ENCODE results near the gene COPS4. TPM values are rescaled to one million over a fixed set of nuclear protein-coding genes. Genes with fewer than 3 reads are reported as not detected.
A peak's percentile ranks its signal among the peaks of the same experiment; 100 is the strongest.
"Not testable (repeated sequence)": the region's sequence is repeated elsewhere in the genome, so short reads cannot be mapped to it uniquely, and the experiment has no call there.

The COPS4 gene
- 10 to 100 TPM; 35.7 to 35.9 TPM for total RNA-seq

DNA sequence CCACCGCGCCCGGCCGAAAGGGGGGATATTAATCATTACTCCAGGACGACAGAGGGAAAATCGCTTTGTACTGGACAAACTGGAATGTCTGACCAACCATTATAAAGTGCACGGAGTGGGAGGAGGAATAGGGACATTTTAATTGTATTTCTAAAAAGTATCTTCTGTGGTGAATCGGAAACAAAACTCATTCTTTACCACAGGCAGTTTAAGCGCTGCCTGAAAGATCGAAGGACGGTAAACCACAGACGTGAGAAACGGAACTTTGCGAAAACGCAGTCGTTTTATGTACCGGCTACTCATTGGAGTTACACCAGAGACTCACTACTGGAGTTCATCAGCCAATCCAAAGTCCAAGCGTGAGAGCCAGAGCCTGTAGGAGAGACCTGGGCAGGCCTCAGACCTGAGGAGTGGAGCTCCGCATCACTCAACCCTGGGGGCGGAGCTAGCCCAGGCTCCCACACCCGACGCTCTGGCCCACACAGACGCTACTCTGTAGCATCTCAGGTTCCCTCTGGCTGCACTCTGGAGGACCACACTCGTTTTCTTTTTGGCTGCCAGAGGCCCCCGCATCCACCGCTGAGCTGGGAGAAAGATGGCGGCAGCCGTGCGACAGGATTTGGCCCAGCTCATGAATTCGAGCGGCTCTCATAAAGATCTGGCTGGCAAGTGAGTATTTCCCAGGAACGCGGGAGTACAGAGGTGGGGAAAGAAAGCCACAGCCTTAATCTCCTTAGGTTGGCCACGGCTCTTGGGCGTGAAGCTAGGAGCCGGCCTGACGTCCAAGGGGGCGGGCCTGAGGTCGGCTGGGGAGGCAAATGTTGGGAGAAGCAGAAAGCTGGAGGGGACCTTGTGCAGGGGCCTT lies at the start of gene COPS4:
Gene COPS4, plus strand, starts transcription at position 554 of the 865 bp plus-strand sequence. Its CDS starts 42 bp downstream, at position 596.
- ATAC-seq = peak; percentile 97
- intact Hi-C loops (cut with DNase I, micrococcal nuclease) = loop anchor here (1.0 to 2.0 kb wide), 12 partner anchors 22 to 661 kb away; partner anchors contain the start of genes THAP9 (in 2 of the 2), ABRAXAS1 (in 1 of the 2), COQ2 (in 1 of the 2) and ENOPH1 (in 1 of the 2)
- Mint-ChIP-seq H3K27ac (peak within 1 kb of the TSS; percentile 94), H3K27me3 (no peaks in the 10 kb centered on the region), H3K9me3 (ENCODE audit: low read depth) (no peaks in the 10 kb centered on the region), H3K36me3 (ENCODE audit: low read depth) (no peaks in the 10 kb centered on the region), H3K4me1 (peaks cover 22% of the 10 kb centered on the region), H3K4me3 (peak within 1 kb of the TSS; percentile 91)
- peak; percentile 97 for DNase-seq
- ChIA-PET CTCF (interaction anchor here (0.7 to 1.4 kb wide), 16 partner anchors 9 to 249 kb away, joined by 3 to 28 read pairs (median 4); partner anchors contain the start of genes COQ2 and LIN54), POLR2A (interaction anchor here (0.6 to 1.4 kb wide), 19 partner anchors 11 to 605 kb away, joined by 3 to 34 read pairs (median 4); partner anchors contain the start of genes COQ2, HELQ, LIN54 and MRPS18C)

DNA sequence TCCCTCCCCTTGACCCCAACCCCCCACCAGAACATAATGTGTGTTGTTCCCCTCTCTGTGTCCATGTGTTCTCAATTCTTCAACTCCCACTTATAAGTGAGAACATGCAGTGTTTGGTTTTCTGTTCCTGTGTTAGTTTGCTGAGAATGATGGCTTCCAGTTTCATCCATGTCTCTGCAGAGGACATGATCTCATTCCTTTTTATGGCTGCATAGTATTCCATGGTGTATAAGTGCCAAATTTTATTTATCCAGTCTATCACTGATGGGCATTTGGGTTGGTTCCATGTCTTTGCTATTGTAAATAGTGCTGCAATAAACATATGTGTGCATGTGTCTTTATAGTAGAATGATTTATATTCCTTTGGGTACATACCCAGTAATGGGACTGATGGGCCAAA lies 47.5 kb upstream of the COPS4 start:
- CTCF ChIA-PET = interaction anchor here (0.6 kb wide), 1 partner anchor 33 kb away, joined by 3 read pairs; no protein-coding TSS in a partner anchor
- ATAC-seq; POLR2A ChIA-PET; H3K4me3 Mint-ChIP-seq; intact Hi-C loops (cut with DNase I, micrococcal nuclease); H3K9me3 Mint-ChIP-seq (ENCODE audit: low read depth); H3K27ac Mint-ChIP-seq; H3K27me3 Mint-ChIP-seq; DNase-seq: not testable (repeated sequence)
- Mint-ChIP-seq H3K4me1 (peaks cover 20% of the 10 kb centered on the region), H3K36me3 (ENCODE audit: low read depth) (peaks cover 17% of the 10 kb centered on the region)

DNA sequence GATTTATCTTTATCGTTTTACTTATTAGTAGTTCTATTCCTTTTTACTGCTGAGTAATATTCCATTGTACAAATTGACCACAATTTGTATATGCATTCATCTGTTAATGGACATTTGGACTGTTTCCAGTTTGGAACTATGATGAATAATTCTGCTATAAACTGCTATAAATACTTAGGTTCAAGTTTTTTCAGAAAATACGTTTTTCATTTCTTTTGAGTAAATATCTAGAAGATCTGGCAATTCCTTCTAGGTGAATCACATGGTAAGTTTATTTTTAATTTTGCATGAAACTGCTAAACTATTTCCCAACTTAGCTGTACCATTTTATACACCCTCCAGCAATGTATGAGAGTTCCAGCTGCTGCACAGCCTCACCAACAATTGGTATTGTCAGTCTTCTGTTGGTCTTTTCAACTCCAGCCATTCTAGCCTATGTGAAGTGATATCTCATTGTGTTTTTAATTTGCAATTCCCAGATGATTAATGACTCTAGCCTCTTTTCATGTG lies 46.6 kb upstream of the COPS4 start:
- no peak overlapping the region for H3K4me3 Mint-ChIP-seq
- intact Hi-C loops (cut with DNase I, micrococcal nuclease) = no loop called here
- no peak for ATAC-seq

DNA sequence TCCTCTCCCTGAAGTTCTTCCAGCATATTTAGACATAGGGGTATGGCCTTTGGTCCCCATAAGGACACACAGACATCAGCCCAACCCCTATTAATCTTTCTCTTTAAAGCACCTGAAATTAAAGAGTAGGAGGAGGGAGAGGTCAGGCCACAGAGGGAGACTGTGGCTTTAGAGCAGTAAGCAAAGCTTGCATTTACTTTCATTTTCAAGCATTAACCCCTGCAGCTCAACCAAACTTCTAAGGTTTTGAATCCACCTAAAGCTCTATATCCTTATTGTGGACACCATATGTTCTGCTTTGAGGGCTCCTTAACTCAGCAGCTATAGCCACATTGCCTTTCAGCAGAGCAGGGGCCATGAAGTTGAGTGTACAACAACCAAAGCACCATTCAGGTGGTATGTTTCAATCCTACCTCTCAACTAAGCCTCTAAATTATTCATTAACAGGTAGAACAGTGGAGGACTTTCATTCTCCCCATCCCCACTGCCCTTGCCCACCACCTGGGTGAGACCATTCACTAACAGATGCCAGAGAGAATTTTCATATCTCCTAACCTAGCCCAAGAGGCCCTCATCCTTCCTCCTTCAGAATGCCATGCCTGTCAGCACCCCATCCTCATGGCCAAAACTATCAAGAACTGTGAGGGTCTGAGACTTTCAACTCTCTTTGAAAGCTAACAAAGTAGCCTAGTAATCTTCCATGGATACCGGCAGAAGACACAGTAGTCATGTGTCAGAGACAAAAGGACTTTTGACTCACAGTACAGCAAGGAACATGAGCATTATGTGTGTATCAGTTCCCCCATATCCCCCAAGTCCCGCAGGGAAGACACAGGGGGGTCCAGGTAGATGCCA lies 45.2 kb upstream of the COPS4 start:
- ATAC-seq (peak; percentile 80), DNase-seq (peak; percentile 28)
- Mint-ChIP-seq H3K4me1 (peaks cover 16% of the 10 kb centered on the region), H3K27ac (peak overlapping the region; percentile 6), H3K27me3 (no peaks in the 10 kb centered on the region), H3K9me3 (ENCODE audit: low read depth) (no peaks in the 10 kb centered on the region), H3K4me3 (peak overlapping the region; percentile 3), H3K36me3 (ENCODE audit: low read depth) (peaks cover 9% of the 10 kb centered on the region)
- intact Hi-C loops (cut with DNase I, micrococcal nuclease) = no loop called here
- ChIA-PET POLR2A (interaction anchor here (0.8 to 1.0 kb wide), 2 partner anchors 89 to 104 kb away, joined by 3 to 5 read pairs; partner anchors contain the start of gene THAP9), CTCF (interaction anchor here (0.8 kb wide), 1 partner anchor 284 kb away, joined by 5 read pairs; no protein-coding TSS in a partner anchor)

More for the DNA sequence above, 46.6 kb upstream of the COPS4 start:
- DNase-seq = no peak
- H3K27ac Mint-ChIP-seq = no peak overlapping the region
- H3K36me3 Mint-ChIP-seq (ENCODE audit: low read depth) = peaks cover 17% of the 10 kb centered on the region
- POLR2A ChIA-PET = interaction anchor here (1.0 kb wide), 1 partner anchor 88 kb away, joined by 3 read pairs; the partner anchor contains the start of gene THAP9
- no peaks in the 10 kb centered on the region for H3K9me3 Mint-ChIP-seq (ENCODE audit: low read depth)
- peaks cover 20% of the 10 kb centered on the region for H3K4me1 Mint-ChIP-seq
- H3K27me3 Mint-ChIP-seq = no peaks in the 10 kb centered on the region
- CTCF ChIA-PET = no interaction called here

DNA sequence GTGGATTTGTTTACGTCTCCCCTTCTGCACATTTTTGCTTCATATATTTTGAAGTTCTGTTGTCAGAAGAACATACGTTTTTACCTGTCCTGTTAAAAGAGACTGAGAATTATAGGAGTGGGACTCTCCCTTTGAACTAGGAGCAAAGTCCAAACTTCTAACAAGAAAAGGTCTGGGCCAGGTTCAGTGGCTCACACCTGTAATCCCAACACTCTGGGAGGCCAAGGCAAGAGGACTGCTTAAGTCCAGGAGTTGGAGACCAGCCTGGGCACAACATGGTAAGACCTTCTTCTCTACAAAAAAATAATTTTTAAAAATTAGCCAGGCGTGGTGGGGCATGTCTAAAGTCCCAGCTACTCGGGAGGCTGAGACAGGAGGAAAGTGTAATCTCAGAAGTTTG lies 40.1 kb upstream of the COPS4 start:
- Mint-ChIP-seq H3K36me3 (ENCODE audit: low read depth) (no peaks in the 10 kb centered on the region), H3K4me3 (no peak overlapping the region), H3K9me3 (ENCODE audit: low read depth) (no peaks in the 10 kb centered on the region), H3K4me1 (peaks cover 10% of the 10 kb centered on the region), H3K27ac (no peak overlapping the region), H3K27me3 (no peaks in the 10 kb centered on the region)
- CTCF ChIA-PET = no interaction called here
- DNase-seq = no peak
- intact Hi-C loops (cut with DNase I, micrococcal nuclease) = no loop called here
- no peak for ATAC-seq
- POLR2A ChIA-PET = no interaction called here

DNA sequence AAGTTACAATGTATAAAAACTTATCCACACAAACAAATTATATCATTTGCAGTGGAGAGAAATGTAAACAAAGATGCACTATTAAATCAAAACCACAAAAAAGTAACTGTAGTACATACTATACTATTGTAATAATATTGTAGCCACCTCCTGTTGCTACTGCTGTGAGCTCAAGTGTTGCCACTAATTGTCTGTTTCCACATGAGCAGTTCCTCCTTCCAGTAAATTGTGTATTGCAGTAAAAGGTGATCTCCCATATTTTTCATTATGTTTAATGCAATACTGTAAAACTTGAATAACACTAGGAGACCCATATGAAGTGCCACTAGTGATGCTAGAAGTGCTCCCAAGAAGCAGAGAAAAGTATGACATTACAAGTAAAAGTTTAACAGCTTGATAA lies 36.1 kb upstream of the COPS4 start:
- Mint-ChIP-seq H3K36me3 (ENCODE audit: low read depth) (peaks cover 4% of the 10 kb centered on the region), H3K4me1 (peaks cover 9% of the 10 kb centered on the region), H3K27me3 (no peaks in the 10 kb centered on the region), H3K4me3 (no peak overlapping the region), H3K27ac (no peak overlapping the region), H3K9me3 (ENCODE audit: low read depth) (no peaks in the 10 kb centered on the region)
- ATAC-seq (no peak), DNase-seq (no peak)
- ChIA-PET CTCF (no interaction called here), POLR2A (no interaction called here)
- intact Hi-C loops (cut with DNase I, micrococcal nuclease) = no loop called here

DNA sequence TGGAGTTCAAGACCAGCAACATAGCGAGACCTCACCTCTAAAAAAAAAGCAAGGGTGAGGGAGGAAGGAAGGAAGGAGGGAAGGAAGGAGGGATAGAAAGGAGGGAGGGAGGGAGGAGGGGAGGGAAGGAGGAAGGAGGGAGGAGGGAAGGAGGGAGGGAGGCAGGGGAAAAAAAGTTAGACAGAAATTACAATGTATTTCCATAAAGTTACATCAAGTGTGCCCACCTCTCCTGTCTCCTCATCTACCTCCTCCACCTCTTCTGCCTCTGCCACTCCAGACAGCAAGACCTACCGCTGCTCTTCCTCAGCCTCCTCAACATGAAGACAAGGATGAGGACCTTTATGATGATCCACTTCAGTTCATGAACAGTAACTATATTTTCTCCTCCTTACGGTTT lies 32.7 kb upstream of the COPS4 start:
- Mint-ChIP-seq H3K27ac (no peak overlapping the region), H3K9me3 (ENCODE audit: low read depth) (no peaks in the 10 kb centered on the region), H3K4me3 (no peak overlapping the region), H3K36me3 (ENCODE audit: low read depth) (peaks cover 4% of the 10 kb centered on the region), H3K4me1 (peaks cover 19% of the 10 kb centered on the region), H3K27me3 (no peaks in the 10 kb centered on the region)
- intact Hi-C loops (cut with DNase I, micrococcal nuclease) = no loop called here
- ChIA-PET POLR2A (no interaction called here), CTCF (interaction anchor here (1.0 kb wide), 1 partner anchor 30 kb away, joined by 3 read pairs; no protein-coding TSS in a partner anchor)
- ATAC-seq (no peak), DNase-seq (no peak)

DNA sequence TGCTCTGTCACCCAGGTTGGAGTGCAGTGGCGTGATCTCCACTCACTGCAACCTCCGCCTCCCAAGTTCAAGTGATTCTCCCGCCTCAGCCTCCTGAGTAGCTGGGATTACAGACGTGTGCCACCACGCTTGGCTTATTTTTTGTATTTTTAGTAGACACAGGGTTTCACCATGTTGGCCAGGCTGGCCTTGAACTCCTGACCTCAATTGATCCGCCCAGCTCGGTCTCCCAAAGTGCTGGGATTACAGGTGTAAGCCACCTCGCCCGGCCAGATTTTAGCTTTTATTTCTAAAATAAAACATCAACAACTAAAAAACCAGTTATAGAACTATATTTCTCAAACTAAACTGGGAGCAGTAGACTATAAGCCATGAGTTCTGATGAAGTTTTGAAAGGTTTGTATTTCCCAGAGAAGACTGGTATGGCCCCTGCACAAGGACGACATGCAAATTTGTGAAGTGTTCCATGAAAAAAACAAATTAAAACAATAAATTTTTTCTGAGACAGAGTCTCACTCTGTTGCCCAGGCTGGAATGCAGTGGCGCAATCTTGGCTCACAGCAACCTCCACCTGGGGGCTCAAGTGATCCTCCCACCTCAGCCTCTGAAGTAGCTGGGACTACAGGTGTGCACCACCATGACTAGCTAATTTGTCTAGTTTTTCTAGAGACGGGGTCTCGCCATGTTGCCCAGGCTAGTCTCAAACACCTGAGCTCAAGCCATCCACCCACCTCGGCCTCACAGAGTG lies 31.8 kb upstream of the COPS4 start:
- DNase-seq; H3K36me3 Mint-ChIP-seq (ENCODE audit: low read depth); ATAC-seq; H3K27me3 Mint-ChIP-seq; H3K4me3 Mint-ChIP-seq; H3K27ac Mint-ChIP-seq; intact Hi-C loops (cut with DNase I, micrococcal nuclease); H3K9me3 Mint-ChIP-seq (ENCODE audit: low read depth): not testable (repeated sequence)
- ChIA-PET POLR2A (interaction anchor here (0.6 kb wide), 1 partner anchor 36 kb away, joined by 4 read pairs; no protein-coding TSS in a partner anchor), CTCF (interaction anchor here (0.6 to 1.2 kb wide), 4 partner anchors 9 to 416 kb away, joined by 3 to 4 read pairs (median 3); no protein-coding TSS in a partner anchor)
- H3K4me1 Mint-ChIP-seq = peaks cover 27% of the 10 kb centered on the region

DNA sequence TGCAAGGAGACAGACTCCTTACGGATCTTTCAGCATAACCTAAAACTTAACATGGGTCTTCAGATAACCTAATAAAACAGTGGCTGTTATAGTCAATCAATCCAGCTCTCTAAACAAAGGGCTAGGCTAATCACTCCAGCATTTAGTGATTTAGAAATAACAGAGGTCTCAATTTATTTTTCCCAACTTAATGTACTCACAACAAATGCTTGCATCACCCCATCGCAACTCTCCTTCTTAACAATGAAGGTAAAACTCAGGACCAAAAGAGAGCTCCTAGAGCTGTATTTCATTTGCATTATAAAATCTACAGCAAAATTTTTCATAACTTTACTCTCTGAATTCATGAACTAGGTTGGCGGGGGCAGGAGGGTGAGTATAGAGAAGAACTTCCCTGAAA lies 25.5 kb upstream of the COPS4 start:
- H3K27me3 Mint-ChIP-seq = no peaks in the 10 kb centered on the region
- intact Hi-C loops (cut with DNase I, micrococcal nuclease) = no loop called here
- peak overlapping the region; percentile 99 for H3K4me3 Mint-ChIP-seq
- no peak for DNase-seq
- no peak for ATAC-seq
- H3K36me3 Mint-ChIP-seq (ENCODE audit: low read depth) = peaks cover 6% of the 10 kb centered on the region
- peak overlapping the region; percentile 92 for H3K27ac Mint-ChIP-seq
- peaks cover 46% of the 10 kb centered on the region for H3K4me1 Mint-ChIP-seq
- no peaks in the 10 kb centered on the region for H3K9me3 Mint-ChIP-seq (ENCODE audit: low read depth)
- CTCF ChIA-PET = interaction anchor here (1.2 to 2.8 kb wide), 3 partner anchors 26 to 271 kb away, joined by 3 to 8 read pairs (median 6); partner anchors contain the start of gene COPS4
- POLR2A ChIA-PET = interaction anchor here (0.5 to 2.9 kb wide), 2 partner anchors 26 to 37 kb away, joined by 3 to 34 read pairs; partner anchors contain the start of gene COPS4

DNA sequence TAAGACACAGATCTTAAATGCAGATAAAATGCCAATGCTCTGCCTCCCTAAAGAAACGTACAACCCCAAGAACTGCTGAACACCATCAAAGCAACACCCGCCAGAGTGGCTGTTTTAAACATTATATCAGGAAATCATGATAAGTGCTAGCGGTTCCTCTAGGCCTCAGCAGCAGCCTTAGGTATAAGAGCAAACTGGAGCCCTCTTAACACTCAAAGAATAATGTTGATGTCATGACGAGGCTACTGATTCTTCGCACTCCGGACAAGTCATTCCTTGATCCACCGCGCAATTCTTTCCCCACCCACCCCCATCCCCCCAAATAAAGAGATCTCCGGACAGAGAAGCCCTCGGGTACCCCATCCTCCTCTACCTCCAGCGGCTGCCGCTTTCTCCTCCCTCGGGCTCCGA lies 24.9 kb upstream of the COPS4 start:
- ATAC-seq = no peak
- peaks cover 6% of the 10 kb centered on the region for H3K36me3 Mint-ChIP-seq (ENCODE audit: low read depth)
- peak overlapping the region; percentile 92 for H3K27ac Mint-ChIP-seq
- H3K4me1 Mint-ChIP-seq = peaks cover 46% of the 10 kb centered on the region
- peak overlapping the region; percentile 99 for H3K4me3 Mint-ChIP-seq
- no peaks in the 10 kb centered on the region for H3K27me3 Mint-ChIP-seq
- CTCF ChIA-PET = interaction anchor here (2.8 to 4.2 kb wide), 2 partner anchors 25 to 27 kb away, joined by 8 to 28 read pairs; partner anchors contain the start of gene COPS4
- no peak for DNase-seq
- intact Hi-C loops (cut with DNase I, micrococcal nuclease) = loop anchor here (1.0 to 10.0 kb wide), 5 partner anchors 110 to 725 kb away; partner anchors contain the start of genes COQ2 (in 1 of the 2), ENOPH1 (in 1 of the 2), HELQ (in 1 of the 2) and HNRNPDL (in 1 of the 2)
- no peaks in the 10 kb centered on the region for H3K9me3 Mint-ChIP-seq (ENCODE audit: low read depth)
- POLR2A ChIA-PET = interaction anchor here (0.5 to 2.9 kb wide), 3 partner anchors 25 to 193 kb away, joined by 5 to 34 read pairs (median 8); partner anchors contain the start of genes COPS4 and THAP9
